Transverse colon (tissue), 3 donors: Measurements from ENCODE around the gene OR52N1.

Experiments used
- CTCF ChIP-seq, 5 experiments: fragments of 200-600 bp in 3 of 5; fragments of 450-650 bp in 2 of 5; sonication (generic) in 3 of 5; IDR thresholded peaks; 1 replicate in 2 of 5; 2 replicates in 3 of 5; pipeline ENCODE4 v1.5.1; 2016 to 2017; ENCODE audit warnings: antibody characterized with exemption in 5 of 5, inconsistent platforms in 3 of 5, mild to moderate bottlenecking in 2 of 5, moderate library complexity in 1 of 5
- POLR2A ChIP-seq: fragments of 450-650 bp; IDR thresholded peaks from one replicate; pipeline ENCODE4 v1.6.1; 2016; ENCODE audit warnings: antibody characterized with exemption, mild to moderate bottlenecking, moderate library complexity

GRCh38 chr11:5783255-5783654 lies 7.8 kb downstream of the OR52N1 start, which contains the start of gene OR52N5:
- TF ChIP-seq POLR2A (no peak), CTCF (IDR thresholded peaks at IDR 0.05) (no peak)
